Subcutaneous adipose tissue (tissue), 4 donors: ENCODE data around the gene TOPBP1. TPM values are rescaled to one million over a fixed set of nuclear protein-coding genes. Genes with fewer than 3 reads are reported as not detected.

Experiments used
- total RNA-seq, 4 donors: library from RNA; depleted of rRNA; stranded (reverse); fragments of >200 nt; gene quantifications; one replicate each; pipeline ENCODE4 v1.1.0, GENCODE V29; 2016
- TF ChIP-seq, protein P1 (sequence below): fragments of 450-650 bp; IDR thresholded peaks from one replicate; pipeline ENCODE4 v1.5.1; 2016; ENCODE audit warnings: low read depth, mild to moderate bottlenecking, control low read depth, antibody characterized with exemption, moderate library complexity

The TOPBP1 gene
- total RNA-seq, 4 donors from 2014 or later: 26.2 to 35.9 (median 28.5) TPM

DNA sequence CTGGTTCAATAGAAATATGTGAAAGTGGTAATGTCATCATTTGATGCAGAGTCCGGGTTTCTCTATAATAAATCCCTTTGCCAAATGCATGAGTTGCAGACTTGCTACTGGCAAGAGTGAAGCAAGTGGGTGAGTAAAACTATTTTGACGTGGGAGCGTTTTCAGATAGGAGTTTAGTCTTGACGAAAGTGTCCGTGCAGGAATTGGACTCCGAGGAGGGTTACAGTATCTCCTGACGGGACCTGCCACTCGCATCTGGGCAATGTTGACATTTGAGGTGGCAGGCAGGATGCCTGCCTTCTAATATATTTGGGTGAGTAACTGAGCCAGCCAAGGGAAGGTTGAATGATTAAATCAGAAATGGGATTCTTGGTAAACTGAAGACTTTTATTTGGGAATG is 72.2 kb downstream of the TOPBP1 start:
- TF ChIP-seq, protein P1, sequence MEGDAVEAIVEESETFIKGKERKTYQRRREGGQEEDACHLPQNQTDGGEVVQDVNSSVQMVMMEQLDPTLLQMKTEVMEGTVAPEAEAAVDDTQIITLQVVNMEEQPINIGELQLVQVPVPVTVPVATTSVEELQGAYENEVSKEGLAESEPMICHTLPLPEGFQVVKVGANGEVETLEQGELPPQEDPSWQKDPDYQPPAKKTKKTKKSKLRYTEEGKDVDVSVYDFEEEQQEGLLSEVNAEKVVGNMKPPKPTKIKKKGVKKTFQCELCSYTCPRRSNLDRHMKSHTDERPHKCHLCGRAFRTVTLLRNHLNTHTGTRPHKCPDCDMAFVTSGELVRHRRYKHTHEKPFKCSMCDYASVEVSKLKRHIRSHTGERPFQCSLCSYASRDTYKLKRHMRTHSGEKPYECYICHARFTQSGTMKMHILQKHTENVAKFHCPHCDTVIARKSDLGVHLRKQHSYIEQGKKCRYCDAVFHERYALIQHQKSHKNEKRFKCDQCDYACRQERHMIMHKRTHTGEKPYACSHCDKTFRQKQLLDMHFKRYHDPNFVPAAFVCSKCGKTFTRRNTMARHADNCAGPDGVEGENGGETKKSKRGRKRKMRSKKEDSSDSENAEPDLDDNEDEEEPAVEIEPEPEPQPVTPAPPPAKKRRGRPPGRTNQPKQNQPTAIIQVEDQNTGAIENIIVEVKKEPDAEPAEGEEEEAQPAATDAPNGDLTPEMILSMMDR: no peak

DNA sequence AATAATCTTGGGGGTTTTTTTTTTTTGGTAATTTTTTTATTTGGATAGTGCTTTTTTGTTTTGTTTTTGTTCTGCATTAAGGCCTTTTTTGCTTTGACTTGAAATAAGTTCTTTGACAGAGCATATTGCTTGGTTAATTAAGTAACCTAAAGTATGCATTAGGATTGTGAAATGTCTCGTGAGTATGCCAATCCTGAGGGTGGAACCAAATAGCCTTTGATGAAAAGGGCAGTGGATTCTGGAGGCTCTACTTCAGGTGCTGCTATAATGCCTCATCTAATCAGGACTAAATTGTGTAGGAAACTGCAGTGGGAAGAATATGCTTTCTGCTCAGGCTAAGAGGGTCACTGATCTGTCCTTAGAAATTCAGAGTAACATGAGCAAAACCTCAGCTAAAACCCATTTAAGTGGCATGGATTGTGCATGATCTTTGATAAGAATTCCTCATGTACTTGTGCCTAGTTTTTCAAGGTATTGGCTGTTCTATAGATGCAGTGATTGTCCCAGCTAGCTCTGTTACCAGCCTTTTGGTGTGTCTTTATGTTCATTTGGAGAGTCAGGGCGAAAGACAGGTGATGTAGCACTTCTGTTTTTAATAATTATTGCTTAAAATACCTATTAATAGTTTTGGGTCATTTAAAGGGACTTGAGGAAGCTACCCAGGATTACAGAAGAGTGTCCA is 72.8 kb downstream of the TOPBP1 start:
- TF ChIP-seq, protein P1: no peak

GRCh38 chr3:133588035-133588434 is 73.7 kb downstream of the TOPBP1 start:
- TF ChIP-seq, protein P1: no peak

- TF ChIP-seq, protein P1: no peak
Observed at GRCh38 chr3:133583396-133583795, 78.3 kb downstream of the TOPBP1 start.

DNA sequence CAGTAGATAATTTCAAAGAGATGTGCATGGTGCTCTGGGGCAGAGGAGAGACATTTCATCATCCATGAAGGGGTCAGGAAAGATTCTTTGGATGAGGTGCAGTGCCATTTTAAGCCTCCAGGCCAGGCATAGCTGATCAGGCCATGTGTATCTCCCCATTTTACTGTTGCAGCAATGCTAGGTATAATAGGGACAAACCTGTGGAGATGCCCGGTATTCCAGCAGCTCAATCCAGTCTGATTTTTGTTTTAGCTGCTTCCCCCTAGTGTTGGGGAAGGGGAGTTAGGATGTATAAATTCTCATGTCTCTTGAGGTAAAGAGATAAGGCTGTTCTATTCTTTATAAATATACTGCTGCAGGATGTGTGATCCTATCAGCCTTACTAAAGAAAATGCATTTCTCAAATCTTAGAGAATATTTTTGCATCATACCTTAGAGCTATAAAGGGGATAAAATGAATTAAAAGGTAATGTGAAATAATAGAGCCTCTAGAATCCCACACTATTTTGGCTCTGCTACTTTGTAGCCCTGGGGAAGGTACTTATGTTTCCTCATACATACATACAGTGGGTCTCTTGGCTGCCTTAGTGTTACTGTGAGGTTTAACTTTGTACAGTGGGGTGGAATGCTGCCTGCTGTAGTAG is 83.1 kb downstream of the TOPBP1 start:
- TF ChIP-seq, protein P1: no peak

- TF ChIP-seq, protein P1: no peak
Observed at GRCh38 chr3:133576169-133576568, 85.6 kb downstream of the TOPBP1 start.

GRCh38 chr3:133575086-133575485 is 86.7 kb downstream of the TOPBP1 start:
- TF ChIP-seq, protein P1: no peak
